LNCAP (cell line): ENCODE data around the gene GRID1.

Experiments used
- TF ChIP-seq, protein P1 (sequence below): fragments of 450-650 bp; IDR thresholded peaks from 2 replicates; pipeline ENCODE4 v1.5.1; 2017; ENCODE audit warnings: mild to moderate bottlenecking

The GRID1 gene

GRCh38 chr10:86229811-86230556 lies 136.6 kb downstream of the GRID1 start:
- TF ChIP-seq, protein P1, sequence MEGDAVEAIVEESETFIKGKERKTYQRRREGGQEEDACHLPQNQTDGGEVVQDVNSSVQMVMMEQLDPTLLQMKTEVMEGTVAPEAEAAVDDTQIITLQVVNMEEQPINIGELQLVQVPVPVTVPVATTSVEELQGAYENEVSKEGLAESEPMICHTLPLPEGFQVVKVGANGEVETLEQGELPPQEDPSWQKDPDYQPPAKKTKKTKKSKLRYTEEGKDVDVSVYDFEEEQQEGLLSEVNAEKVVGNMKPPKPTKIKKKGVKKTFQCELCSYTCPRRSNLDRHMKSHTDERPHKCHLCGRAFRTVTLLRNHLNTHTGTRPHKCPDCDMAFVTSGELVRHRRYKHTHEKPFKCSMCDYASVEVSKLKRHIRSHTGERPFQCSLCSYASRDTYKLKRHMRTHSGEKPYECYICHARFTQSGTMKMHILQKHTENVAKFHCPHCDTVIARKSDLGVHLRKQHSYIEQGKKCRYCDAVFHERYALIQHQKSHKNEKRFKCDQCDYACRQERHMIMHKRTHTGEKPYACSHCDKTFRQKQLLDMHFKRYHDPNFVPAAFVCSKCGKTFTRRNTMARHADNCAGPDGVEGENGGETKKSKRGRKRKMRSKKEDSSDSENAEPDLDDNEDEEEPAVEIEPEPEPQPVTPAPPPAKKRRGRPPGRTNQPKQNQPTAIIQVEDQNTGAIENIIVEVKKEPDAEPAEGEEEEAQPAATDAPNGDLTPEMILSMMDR = no peak

GRCh38 chr10:86229376-86229775 lies 137.2 kb downstream of the GRID1 start:
- TF ChIP-seq, protein P1 = no peak

- TF ChIP-seq, protein P1 = no peak
These were observed 138.9 kb downstream of the GRID1 start for GRCh38 chr10:86227501-86228258.

DNA sequence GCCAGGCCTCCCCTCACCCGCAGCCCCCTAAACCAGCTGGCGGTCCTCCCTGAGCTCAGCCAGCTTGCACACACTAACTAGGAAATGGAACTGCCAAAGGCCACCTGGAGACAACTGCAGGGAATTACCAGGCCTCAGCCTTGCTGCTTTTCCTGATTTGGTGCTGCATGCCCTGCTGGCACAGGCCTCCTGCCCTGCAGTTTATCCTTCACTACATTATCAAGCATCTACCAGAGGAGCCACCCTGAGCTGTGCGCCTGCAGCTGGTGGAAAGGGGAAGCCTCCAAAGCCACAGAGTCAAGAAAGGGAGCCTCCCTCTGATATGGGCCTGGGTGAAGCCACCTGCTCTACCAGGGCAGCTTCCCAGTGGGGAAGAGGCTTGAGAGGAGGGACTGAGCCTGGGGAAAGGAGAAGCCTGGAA lies 139.8 kb downstream of the GRID1 start:
- TF ChIP-seq, protein P1 = no peak

DNA sequence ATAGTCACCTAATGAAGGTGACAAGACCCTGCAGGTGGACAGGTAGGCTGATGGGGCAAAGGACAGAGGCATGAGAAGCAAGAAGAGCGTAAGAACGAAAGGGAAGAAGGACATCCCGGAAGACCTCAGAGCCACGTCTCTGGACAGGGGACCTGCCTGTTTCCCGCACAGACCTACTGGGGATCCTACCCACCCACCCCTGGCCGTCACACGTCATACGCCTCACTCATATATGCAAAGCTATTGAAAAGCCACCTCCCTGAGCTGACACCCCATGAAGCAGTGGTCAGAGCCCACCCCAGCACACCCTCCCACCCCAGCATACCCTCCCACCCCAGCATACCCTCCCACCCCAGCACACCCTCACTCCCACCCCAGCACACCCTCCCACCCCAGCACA lies 140.6 kb downstream of the GRID1 start:
- TF ChIP-seq, protein P1 = no peak

GRCh38 chr10:86225103-86225782 lies 141.4 kb downstream of the GRID1 start:
- TF ChIP-seq, protein P1 = no peak

DNA sequence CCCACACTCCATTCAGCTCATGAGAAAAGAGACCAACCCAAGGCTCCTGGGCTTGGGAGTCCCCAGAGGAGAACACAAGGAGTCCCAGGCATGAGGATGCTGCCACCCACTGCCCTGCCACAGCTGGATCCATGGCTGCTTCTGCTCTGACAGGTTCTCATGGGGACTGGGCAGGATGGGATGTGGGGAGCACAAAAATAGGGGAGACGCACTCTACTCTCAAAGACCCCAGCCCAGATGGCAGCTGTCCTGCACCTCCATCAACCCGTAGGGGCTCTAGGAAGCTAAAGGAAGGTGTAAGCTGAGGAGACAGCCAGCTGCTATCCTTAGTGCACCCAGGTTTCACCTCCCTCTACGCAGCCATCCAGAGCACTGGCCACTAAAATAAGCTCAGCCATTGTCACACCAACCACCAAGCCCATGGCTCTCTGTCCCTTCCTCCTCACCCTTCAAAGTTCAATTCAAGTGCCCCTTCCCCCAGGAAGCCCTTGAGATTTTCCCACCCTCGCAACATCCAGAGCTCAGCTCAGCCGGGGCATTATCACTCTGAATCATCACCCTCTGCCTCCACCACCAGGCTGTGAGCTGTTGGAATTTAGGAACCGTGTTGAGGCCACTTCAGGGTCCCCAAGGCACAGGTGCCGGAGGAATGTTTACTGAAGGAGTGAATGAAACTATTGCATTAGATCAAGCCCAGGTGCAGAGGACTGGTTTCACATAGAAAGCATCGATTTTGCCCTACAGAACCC lies 142.1 kb downstream of the GRID1 start:
- TF ChIP-seq, protein P1 = no peak
